ENCODE data around the gene CLPSL1. TPM values are rescaled to one million over a fixed set of nuclear protein-coding genes. Genes with fewer than 3 reads are reported as not detected.
A peak's percentile ranks its signal among the peaks of the same experiment; 100 is the strongest.

CLPSL1 gene
- total and polyA plus RNA-seq, 2 of the 13 experiments (the other 11 are each of a cell fraction or from before 2014, with no cell fraction given), result not detected

DNA sequence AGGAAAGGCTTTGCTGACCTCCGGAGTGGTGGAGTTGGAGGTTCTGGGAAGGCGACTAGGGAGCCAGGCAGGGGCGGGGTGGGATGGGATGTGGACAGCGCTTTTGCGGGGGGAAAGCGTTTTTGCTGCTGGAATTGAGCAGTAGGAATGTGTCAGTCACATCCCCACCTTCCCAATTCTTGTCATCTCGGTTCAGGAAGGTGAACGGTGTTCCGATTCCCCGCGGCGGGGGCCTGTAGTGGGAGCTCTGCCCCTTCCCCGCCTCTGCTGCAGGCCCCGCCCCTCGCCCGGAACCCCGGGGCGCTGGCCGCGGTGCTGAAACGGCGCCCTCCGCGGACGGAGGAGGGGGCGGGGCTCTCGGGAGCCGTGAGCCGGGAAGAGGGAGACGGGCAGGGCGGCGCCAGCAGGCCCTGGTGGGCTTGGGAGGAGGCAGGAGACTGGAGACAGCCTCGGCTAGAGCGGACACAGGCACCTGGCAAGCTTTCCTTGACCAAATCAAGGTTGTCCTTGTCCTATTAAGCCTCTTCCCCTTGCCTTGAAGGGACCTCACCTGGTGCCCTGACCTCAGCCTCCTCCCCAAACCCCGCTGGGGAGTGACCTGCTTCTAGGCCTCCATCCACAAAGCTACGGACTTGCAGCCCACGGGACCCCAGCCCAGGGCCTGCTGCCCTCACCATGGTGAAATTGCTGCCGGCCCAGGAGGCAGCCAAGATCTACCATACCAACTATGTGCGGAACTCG lies 24.3 kb downstream of the CLPSL1 start, which contains the start of gene LHFPL5 (continued):
- no peak for TF ChIP-seq ZMAT5 (CRISPR knock-in tag; IDR thresholded peaks at IDR 0.05; ENCODE audit: borderline replicate concordance, low read depth)
- TF ChIP-seq CHD4 (IDR thresholded peaks at IDR 0.05; ENCODE audit: borderline replicate concordance, low read length), result no peak
- 0 out of 2 replicates have a peak, but pooled peaks have one; percentile 87 for TF ChIP-seq ZNF251 (CRISPR knock-in tag; IDR thresholded peaks at IDR 0.05)
- TF ChIP-seq NFIC (IDR thresholded peaks at IDR 0.05; ENCODE audit: low read length), result no peak
- TF ChIP-seq, protein P1, sequence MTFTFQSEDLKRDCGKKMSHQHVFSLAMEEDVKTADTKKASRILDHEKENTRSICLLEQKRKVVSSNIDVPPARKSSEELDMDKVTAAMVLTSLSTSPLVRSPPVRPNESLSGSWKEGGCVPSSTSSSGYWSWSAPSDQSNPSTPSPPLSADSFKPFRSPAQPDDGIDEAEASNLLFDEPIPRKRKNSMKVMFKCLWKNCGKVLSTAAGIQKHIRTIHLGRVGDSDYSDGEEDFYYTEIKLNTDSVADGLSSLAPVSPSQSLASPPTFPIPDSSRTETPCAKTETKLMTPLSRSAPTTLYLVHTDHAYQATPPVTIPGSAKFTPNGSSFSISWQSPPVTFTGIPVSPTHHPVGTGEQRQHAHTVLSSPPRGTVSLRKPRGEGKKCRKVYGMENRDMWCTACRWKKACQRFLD (CRISPR knock-in tag; IDR thresholded peaks at IDR 0.05; ENCODE audit: borderline replicate concordance), result peak; percentile 95
- no peak for TF ChIP-seq KDM6A (CRISPR knock-in tag; IDR thresholded peaks at IDR 0.05; ENCODE audit: low read depth)
- TF ChIP-seq ESRRA (CRISPR knock-in tag; IDR thresholded peaks at IDR 0.05; ENCODE audit: low read depth), result peak; percentile 65; the same call in 1 of the 2 replicates
- TF ChIP-seq ZNF337 (CRISPR knock-in tag; IDR thresholded peaks at IDR 0.05; ENCODE audit: borderline replicate concordance, low read depth), result peak; percentile 87; the same call in 1 of the 2 replicates
- TF ChIP-seq GRHL1 (CRISPR knock-in tag; conservative IDR thresholded peaks at IDR 0.05), result peak; percentile 65; the same call in 1 of the 2 replicates
- TF ChIP-seq ZNF496 (CRISPR knock-in tag; IDR thresholded peaks at IDR 0.05; ENCODE audit: insufficient replicate concordance), result no peak
- peak; percentile 94 for TF ChIP-seq RXRB (CRISPR knock-in tag; IDR thresholded peaks at IDR 0.05; ENCODE audit: borderline replicate concordance)
- TF ChIP-seq ZNF777 (CRISPR knock-in tag; IDR thresholded peaks at IDR 0.05), result peak; percentile 86
- peak; percentile 96 for TF ChIP-seq ARID2 (CRISPR knock-in tag; IDR thresholded peaks at IDR 0.05; ENCODE audit: borderline replicate concordance)
- peak; percentile 99 for TF ChIP-seq ZNF563 (CRISPR knock-in tag; IDR thresholded peaks at IDR 0.05)
- no peak for TF ChIP-seq BHLHE40 (IDR thresholded peaks at IDR 0.05; ENCODE audit: low read length)
- TF ChIP-seq ZNF354B (CRISPR knock-in tag; IDR thresholded peaks at IDR 0.05), result peak; percentile 97
- peak; percentile 73 for TF ChIP-seq ZNF770 (CRISPR knock-in tag; IDR thresholded peaks at IDR 0.05)
- no peak for TF ChIP-seq ZNF512 (CRISPR knock-in tag; IDR thresholded peaks at IDR 0.05)
- TF ChIP-seq, protein P2, sequence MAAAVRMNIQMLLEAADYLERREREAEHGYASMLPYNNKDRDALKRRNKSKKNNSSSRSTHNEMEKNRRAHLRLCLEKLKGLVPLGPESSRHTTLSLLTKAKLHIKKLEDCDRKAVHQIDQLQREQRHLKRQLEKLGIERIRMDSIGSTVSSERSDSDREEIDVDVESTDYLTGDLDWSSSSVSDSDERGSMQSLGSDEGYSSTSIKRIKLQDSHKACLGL (CRISPR knock-in tag; IDR thresholded peaks at IDR 0.05), result peak; percentile 99
- peak; percentile 99 for TF ChIP-seq ZNF557 (CRISPR knock-in tag; IDR thresholded peaks at IDR 0.05)
- no peak for TF ChIP-seq CHD2 (IDR thresholded peaks at IDR 0.05; ENCODE audit: low read depth, low read length)
- peak; percentile 93; the same call in 1 of the 2 replicates for TF ChIP-seq RARG (CRISPR knock-in tag; IDR thresholded peaks at IDR 0.05; ENCODE audit: low read depth)
